ENCODE measurements around the gene DVL1.

Gene DVL1

DNA sequence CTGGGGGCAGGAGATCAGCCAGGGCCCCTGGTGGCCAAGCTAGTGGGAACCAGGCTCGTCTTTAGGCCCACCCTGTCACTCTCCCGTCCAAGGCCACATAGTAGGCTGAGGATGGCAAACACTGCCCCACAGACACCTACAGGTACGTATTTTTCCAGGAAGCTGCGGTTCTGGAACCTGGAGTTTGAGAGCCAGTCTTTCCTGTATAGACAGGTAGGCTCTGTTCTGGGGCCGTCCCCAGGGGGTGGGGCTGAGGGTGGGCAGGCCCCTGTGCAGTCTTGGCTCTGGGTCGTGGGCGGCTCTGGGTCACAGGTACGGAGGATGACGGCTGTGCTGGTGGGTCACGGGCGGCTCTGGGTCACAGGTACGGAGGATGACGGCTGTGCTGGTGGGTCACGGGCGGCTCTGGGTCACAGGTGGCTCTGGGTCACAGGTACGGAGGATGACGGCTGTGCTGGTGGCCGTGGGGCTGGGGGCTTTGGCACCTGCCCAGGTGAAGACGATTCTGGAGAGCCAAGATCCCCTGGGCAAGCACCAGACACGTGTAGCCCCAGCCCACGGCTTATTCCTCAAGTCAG lies 38.7 kb downstream of the DVL1 start:
- Histone ChIP-seq H3K4me3 (ENCODE audit: low read depth in 1 of 2, low read length in 2 of 2) (no peak overlapping the region), H3K4me1 (ENCODE audit: insufficient read depth, low read length) (peaks cover 18% of the 10 kb centered on the region), H3K36me3 (ENCODE audit: insufficient read depth, low read length) (peaks cover 41% of the 10 kb centered on the region), H3K9me3 (ENCODE audit: low read length) (no peaks in the 10 kb centered on the region), H3K27ac (ENCODE audit: low read depth, low read length) (no peak overlapping the region), H3K27me3 (ENCODE audit: control insufficient read depth in 1 of 2, insufficient read depth in 2 of 2, low read length in 2 of 2) (no peaks in the 10 kb centered on the region), H3K9ac (ENCODE audit: low read length) (no peak overlapping the region)

DNA sequence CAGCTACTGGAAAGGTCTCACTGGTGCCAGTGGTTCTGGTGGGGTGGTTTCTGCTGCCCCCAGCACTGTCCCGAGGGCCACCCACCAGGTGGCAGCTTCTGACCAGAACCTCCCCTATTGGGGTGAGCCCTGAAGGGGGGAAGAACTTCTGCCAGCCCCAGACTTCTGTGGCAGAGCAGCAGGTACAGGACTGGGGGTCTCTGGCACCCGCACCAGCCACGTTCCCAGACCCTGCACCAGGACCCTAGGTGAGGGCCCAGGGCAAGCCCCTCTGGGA lies 39.2 kb downstream of the DVL1 start:
- Histone ChIP-seq H3K36me3 (ENCODE audit: insufficient read depth, low read length) (peaks cover 37% of the 10 kb centered on the region), H3K4me1 (ENCODE audit: insufficient read depth, low read length) (peaks cover 23% of the 10 kb centered on the region), H3K9ac (ENCODE audit: low read length) (no peak overlapping the region), H3K4me3 (ENCODE audit: low read depth in 1 of 2, low read length in 2 of 2) (no peak overlapping the region), H3K9me3 (ENCODE audit: low read length) (no peaks in the 10 kb centered on the region), H3K27me3 (ENCODE audit: control insufficient read depth in 1 of 2, insufficient read depth in 2 of 2, low read length in 2 of 2) (no peaks in the 10 kb centered on the region), H3K27ac (ENCODE audit: low read depth, low read length) (no peak overlapping the region)

DNA sequence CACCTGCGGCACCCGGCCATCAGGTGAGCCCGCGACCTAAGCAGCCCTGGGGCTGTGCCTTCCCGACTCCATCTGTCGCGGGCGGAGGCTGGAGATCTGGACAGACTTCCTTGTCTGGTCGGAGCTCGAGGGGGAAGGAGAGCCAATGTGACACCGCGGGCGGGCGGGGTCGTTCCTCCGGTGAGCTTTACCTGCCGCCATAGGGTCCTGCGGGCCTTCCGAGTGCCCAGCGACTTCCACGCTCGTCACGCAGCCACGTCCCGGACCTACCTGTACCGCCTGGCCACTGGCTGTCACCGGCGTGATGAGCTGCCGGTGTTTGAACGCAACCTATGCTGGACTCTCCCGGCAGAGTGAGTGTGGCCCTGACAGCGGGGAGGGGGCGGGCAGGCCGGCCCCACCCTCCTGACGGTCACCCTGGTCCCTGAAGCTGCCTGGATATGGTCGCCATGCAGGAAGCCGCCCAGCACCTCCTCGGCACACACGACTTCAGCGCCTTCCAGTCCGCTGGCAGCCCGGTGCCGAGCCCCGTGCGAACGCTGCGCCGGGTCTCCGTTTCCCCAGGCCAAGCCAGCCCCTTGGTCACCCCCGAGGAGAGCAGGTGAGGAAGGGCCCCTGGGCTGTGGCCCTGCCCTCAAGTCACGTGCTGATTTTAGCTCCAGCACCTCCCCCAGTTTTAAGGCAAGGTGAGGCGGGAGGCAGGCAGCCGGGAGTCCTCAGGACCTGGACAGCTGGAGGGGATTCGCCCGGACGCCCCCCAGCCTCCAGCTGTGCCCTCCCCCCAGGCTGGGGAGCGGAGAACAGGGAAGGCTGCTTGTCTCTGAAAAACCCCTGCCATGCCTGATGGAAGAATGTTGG lies 39.7 kb downstream of the DVL1 start:
- peak overlapping the region; percentile 91 for H3K27ac ChIP-seq (ENCODE audit: low read depth, low read length)

DNA sequence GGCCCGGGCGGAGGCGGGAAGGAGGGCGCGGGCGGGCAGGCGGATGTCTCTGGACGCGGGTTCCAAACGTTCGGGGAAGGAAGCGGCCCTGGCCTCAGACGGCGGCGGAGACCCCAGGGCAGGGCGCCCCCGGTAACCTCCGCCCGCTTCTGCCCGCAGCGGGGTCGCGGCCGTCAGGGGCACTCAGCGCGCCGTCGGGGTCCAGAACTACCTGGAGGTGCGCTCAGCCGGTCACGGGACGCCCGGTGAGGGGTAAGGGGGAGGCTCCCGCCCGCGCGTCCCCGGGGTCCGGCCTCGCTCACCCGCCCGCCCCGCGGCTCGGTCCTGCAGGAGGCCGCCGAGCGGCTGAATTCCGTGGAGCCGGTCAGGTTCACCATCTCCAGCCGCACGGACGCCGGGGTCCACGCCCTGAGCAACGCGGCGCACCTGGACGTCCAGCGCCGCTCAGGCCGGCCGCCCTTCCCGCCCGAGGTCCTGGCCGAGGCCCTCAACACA lies 40.4 kb downstream of the DVL1 start:
- H3K4me1 ChIP-seq (ENCODE audit: insufficient read depth, low read length), result peaks cover 26% of the 10 kb centered on the region
- no peak overlapping the region for H3K9ac ChIP-seq (ENCODE audit: low read length)
- no peaks in the 10 kb centered on the region for H3K9me3 ChIP-seq (ENCODE audit: low read length)
- peaks cover 27% of the 10 kb centered on the region for H3K36me3 ChIP-seq (ENCODE audit: insufficient read depth, low read length)
- H3K27ac ChIP-seq (ENCODE audit: low read depth, low read length), result peak overlapping the region; percentile 91
- no peaks in the 10 kb centered on the region for H3K27me3 ChIP-seq (ENCODE audit: control insufficient read depth in 1 of 2, insufficient read depth in 2 of 2, low read length in 2 of 2)
- peak overlapping the region; percentile 59 to 91 for H3K4me3 ChIP-seq (ENCODE audit: low read depth in 1 of 2, low read length in 2 of 2)

More for the DNA sequence above, 39.7 kb downstream of the DVL1 start:
- H3K9ac ChIP-seq (ENCODE audit: low read length), result no peak overlapping the region
- peaks cover 32% of the 10 kb centered on the region for H3K36me3 ChIP-seq (ENCODE audit: insufficient read depth, low read length)
- H3K4me3 ChIP-seq (ENCODE audit: low read depth in 1 of 2, low read length in 2 of 2), result peak overlapping the region; percentile 59 to 91
- H3K27me3 ChIP-seq (ENCODE audit: control insufficient read depth in 1 of 2, insufficient read depth in 2 of 2, low read length in 2 of 2), result no peaks in the 10 kb centered on the region
- H3K4me1 ChIP-seq (ENCODE audit: insufficient read depth, low read length), result peaks cover 23% of the 10 kb centered on the region
- no peaks in the 10 kb centered on the region for H3K9me3 ChIP-seq (ENCODE audit: low read length)

DNA sequence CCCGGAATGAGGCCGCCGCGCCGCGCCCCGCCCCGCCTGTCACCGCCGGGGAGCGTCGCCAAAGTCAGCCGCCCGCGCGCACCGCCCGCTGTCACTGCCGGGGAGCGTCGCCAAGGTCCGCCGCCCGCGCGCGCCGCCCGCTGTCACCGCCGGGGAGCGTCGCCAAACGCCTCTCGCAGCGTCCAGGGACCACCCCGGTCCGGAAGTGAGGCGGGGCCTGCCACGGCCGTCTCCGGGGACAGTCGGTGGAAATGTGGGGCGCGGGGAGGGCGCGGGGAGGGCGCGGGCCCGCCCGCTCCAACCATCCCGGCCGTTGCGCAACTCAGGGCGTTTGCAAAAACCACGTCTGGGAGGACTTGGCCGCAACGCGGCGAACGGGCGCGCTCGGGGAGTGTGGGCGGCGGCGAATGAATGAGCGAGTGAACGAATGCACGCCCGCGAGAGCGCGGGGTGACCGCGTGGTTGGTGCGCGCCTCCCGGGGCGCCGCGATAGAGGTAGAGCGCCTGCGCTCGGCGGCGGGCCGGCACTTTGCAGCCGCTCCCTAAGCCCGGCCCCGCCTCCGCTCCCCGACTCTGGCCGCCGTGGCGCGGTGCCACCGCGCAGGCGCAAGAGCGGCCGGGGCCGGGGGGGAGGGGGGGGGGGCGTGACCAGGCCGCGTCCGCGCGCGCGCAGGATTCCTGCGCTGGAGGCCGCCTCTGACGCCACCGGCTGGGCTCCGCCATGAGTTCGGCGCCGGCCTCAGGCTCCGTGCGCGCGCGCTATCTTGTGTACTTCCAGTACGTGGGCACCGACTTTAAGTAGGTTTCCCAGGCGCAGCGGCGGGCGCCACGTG lies 41.1 kb downstream of the DVL1 start, which contains the start of the genes ACAP3 and PUSL1:
ACAP3 (minus strand) TSS at position 8 of the 833 bp plus-strand sequence. CDS start 115 bp downstream, outside the sequence.
PUSL1 (plus strand) TSS at position 675 of the 833 bp plus-strand sequence; CDS start at position 722, 47 bp downstream.
- Histone ChIP-seq H3K4me3 (ENCODE audit: low read depth in 1 of 2, low read length in 2 of 2) (peak within 1 kb of the TSS; percentile 85 to 98), H3K4me1 (ENCODE audit: insufficient read depth, low read length) (peaks cover 26% of the 10 kb centered on the region)

DNA sequence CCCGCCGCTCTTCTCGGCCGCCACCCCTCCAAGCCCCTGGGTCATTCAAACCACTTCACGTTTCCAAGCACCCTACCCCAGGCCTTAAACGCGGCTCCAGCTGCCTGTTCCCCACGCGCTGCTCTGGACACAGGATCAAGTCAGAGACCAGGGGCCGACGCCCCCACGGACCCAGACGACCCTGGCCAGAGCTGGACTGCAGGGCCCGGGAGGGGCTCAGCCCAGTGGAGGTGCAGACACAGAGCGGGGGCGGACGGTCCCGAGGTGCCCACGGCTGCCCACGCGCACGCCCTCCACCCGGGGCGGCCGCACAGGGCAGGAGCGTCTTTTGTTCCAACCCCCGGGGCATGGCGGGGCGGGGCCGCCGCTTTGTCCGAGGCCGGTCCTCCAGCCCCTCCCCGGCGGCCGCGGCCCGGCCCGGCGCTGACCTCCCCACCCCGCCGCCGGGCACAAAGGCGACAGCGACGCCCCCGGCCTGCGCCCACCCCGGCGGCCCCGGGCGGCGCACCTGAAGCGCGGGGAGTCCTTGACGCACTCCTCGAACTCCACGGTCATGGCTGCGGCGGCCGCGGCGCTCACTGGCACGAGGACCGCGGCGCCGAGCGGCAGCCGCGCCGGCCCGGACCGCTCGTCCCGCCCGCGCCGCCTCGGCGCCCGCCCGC lies 41.8 kb downstream of the DVL1 start:
- Histone ChIP-seq H3K27ac (ENCODE audit: low read depth, low read length) (peak overlapping the region; percentile 92), H3K9me3 (ENCODE audit: low read length) (no peaks in the 10 kb centered on the region), H3K9ac (ENCODE audit: low read length) (no peak overlapping the region), H3K27me3 (ENCODE audit: control insufficient read depth in 1 of 2, insufficient read depth in 2 of 2, low read length in 2 of 2) (no peaks in the 10 kb centered on the region), H3K36me3 (ENCODE audit: insufficient read depth, low read length) (peaks cover 16% of the 10 kb centered on the region), H3K4me1 (ENCODE audit: insufficient read depth, low read length) (peaks cover 26% of the 10 kb centered on the region), H3K4me3 (ENCODE audit: low read depth in 1 of 2, low read length in 2 of 2) (peak overlapping the region; percentile 85 to 98)

More for the DNA sequence above, 41.1 kb downstream of the DVL1 start, which contains the start of the genes ACAP3 and PUSL1:
- H3K9ac ChIP-seq (ENCODE audit: low read length), result peak within 1 kb of the TSS; percentile 4
- H3K27me3 ChIP-seq (ENCODE audit: control insufficient read depth in 1 of 2, insufficient read depth in 2 of 2, low read length in 2 of 2), result no peaks in the 10 kb centered on the region
- peak within 1 kb of the TSS; percentile 99 for H3K27ac ChIP-seq (ENCODE audit: low read depth, low read length)
- no peaks in the 10 kb centered on the region for H3K9me3 ChIP-seq (ENCODE audit: low read length)
- H3K36me3 ChIP-seq (ENCODE audit: insufficient read depth, low read length), result peaks cover 23% of the 10 kb centered on the region

DNA sequence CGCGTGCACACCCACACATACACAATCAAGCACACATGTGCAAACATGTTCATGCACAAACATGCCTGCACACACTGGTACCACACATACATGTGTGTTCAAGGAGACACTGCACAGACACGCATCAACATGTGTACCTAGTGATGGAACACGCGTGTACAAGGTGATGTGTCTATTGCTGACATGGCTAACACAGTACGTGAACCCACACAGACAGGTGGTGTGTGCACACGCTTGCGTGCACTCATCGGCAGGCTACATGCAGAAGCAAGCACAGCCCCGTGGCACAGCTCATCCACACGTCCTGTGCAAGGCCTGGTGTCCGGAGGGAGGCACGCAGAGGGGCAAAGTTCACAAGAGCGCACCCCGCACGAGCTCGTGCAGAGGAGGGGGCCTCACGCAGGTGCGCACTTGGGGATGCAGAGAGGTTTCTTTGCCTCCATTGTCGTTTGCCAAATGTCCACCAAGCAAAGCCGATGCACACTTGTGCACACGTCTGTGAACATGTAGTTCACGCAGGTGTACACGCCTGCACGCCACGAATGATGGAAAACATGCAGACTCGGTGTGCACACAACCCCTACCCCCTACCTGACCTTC lies 42.5 kb downstream of the DVL1 start:
- no peaks in the 10 kb centered on the region for H3K27me3 ChIP-seq (ENCODE audit: control insufficient read depth in 1 of 2, insufficient read depth in 2 of 2, low read length in 2 of 2)
- H3K9me3 ChIP-seq (ENCODE audit: low read length), result no peaks in the 10 kb centered on the region
- peaks cover 15% of the 10 kb centered on the region for H3K36me3 ChIP-seq (ENCODE audit: insufficient read depth, low read length)
- peak overlapping the region; percentile 85 to 98 for H3K4me3 ChIP-seq (ENCODE audit: low read depth in 1 of 2, low read length in 2 of 2)
- peak overlapping the region; percentile 92 for H3K27ac ChIP-seq (ENCODE audit: low read depth, low read length)
- peaks cover 26% of the 10 kb centered on the region for H3K4me1 ChIP-seq (ENCODE audit: insufficient read depth, low read length)
- H3K9ac ChIP-seq (ENCODE audit: low read length), result peak overlapping the region; percentile 4

DNA sequence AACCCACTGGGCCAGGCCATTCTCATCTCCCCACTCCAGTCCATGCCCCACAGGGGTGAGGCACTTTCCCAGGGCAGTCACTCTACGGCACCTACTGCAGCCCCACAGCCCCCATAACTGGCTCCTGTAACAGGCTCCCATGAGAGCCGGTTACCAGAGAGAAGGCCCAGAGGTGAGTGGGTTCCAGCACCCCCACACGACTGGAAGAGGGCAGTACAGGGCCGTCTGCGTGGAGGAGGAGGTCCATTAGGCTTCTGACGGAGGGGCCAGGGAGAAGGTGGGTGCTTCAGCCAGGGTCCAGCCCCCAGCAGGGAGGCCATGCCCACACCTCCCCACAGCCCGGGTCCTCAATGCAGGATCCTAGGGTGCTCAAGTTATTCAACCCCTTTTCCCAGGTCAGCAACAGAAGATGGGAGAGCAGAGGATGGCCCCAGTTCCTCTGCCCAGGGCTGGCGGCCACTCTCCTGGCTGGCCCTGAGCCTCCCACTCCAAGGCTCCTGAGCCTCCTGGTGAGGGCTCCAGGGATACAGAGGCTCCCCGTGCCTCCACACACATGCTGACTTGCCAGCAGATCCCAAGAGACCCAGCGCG lies 43.1 kb downstream of the DVL1 start:
- no peaks in the 10 kb centered on the region for H3K27me3 ChIP-seq (ENCODE audit: control insufficient read depth in 1 of 2, insufficient read depth in 2 of 2, low read length in 2 of 2)
- H3K4me1 ChIP-seq (ENCODE audit: insufficient read depth, low read length), result peaks cover 26% of the 10 kb centered on the region
- H3K4me3 ChIP-seq (ENCODE audit: low read depth in 1 of 2, low read length in 2 of 2), result peak overlapping the region; percentile 40 to 85
- peaks cover 9% of the 10 kb centered on the region for H3K36me3 ChIP-seq (ENCODE audit: insufficient read depth, low read length)
- H3K9me3 ChIP-seq (ENCODE audit: low read length), result no peaks in the 10 kb centered on the region
- peak overlapping the region; percentile 75 for H3K27ac ChIP-seq (ENCODE audit: low read depth, low read length)
- H3K9ac ChIP-seq (ENCODE audit: low read length), result peak overlapping the region; percentile 4

DNA sequence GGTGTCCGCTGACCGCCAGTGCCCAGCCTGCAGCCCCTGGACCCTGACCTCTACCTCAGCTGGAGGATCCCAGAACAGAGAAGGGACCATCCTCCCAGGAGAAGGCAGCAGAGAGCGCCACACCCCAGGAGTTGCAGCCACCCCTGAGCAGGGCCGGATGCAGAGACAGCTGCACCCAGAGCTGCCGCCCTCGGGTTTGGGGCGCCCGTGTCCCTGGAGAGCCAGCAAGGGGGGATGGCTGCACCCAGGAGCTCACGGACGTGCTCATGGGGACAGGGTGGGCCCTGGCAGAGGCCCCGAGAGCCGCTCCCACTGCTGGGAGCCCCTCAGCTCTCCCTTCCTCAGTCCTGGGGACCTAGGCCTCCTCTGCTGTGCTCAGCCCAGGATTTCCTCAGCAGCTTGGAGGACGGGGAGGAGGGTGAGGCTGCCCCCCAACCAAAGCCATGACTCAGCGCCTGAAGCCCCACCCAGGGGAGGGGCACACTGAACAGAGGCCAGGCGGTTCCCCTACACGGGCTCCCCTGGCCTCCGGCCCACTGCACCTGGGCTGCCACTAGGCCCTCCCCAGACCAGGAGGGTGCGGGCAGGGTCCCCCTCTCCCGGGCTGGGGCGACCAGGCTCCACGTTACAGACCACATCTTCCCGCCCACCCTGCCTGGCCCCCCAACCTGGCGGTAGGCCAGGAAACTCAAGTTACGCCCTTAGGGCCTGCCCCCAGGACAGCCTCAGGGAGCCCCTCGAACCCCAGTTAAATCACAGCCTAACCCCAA lies 43.7 kb downstream of the DVL1 start:
- Histone ChIP-seq H3K27ac (ENCODE audit: low read depth, low read length) (peak overlapping the region; percentile 75), H3K36me3 (ENCODE audit: insufficient read depth, low read length) (peaks cover 6% of the 10 kb centered on the region), H3K27me3 (ENCODE audit: control insufficient read depth in 1 of 2, insufficient read depth in 2 of 2, low read length in 2 of 2) (no peaks in the 10 kb centered on the region), H3K9ac (ENCODE audit: low read length) (peak overlapping the region; percentile 22), H3K4me3 (ENCODE audit: low read depth in 1 of 2, low read length in 2 of 2) (peak overlapping the region; percentile 40 to 85), H3K9me3 (ENCODE audit: low read length) (no peaks in the 10 kb centered on the region), H3K4me1 (ENCODE audit: insufficient read depth, low read length) (peaks cover 26% of the 10 kb centered on the region)

Data from muscle layer of colon (tissue), 2 donors.